Measurements from ENCODE around the gene TPPP. TPM values are rescaled to one million over a fixed set of nuclear protein-coding genes. Genes with fewer than 3 reads are reported as not detected.
"Not testable (repeated sequence)": the region's sequence is repeated elsewhere in the genome, so short reads cannot be mapped to it uniquely, and the experiment has no call there.

The TPPP gene
- polyA plus RNA-seq, 5 donors: 6.4 to 8.2 (median 6.9) TPM

- not testable (repeated sequence) for DNase-seq
These were observed 64.6 kb downstream of the TPPP start for GRCh38 chr5:628351-629205.

GRCh38 chr5:627840-628239 lies 65.3 kb downstream of the TPPP start:
- DNase-seq: no peak

- no peak for DNase-seq
These were observed 66.3 kb downstream of the TPPP start for GRCh38 chr5:626850-627249.

DNA sequence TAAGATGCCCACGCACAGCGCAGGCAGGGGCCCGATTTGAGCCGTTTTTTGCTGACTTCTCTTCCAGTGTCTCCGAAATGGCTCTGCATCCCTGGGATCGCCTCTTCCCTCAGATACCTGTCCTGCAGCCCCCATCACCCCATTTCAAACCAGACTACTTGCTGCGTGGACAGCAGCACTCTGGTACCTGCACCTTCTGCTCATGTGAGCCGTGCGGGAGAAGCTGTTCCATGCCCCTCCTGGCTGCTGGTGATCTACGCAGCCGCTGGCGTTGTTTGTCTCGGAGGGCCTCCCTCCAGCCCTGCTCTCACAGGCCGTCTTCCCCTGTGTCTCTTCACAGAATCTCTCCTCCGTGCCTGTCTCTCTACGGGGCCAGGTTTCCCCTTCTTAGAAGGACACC lies 67.6 kb downstream of the TPPP start:
- no peak for DNase-seq

GRCh38 chr5:624951-625230 lies 68.3 kb downstream of the TPPP start:
- no peak for DNase-seq

GRCh38 chr5:624118-624950 lies 68.8 kb downstream of the TPPP start:
- DNase-seq: no peak

DNA sequence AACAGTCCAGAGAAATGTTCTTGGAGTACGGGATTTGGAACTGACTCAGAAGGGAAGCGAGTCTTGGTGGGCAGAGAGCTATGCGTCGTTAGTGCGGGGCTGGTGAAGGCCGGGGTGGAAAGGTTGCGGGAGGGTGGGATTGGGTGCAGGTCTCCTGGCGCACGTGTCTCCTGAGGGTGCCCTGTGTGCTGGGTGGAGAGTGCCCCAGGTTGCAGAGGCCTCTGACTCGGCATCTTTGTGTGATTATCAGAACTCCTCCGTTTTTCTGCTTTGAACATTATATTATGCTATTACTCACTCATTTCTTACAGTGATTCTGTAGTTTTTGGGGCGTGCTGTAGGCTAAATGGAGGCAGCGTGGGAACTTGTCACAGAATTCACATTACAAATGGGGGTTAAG lies 69.6 kb downstream of the TPPP start:
- no peak for DNase-seq

DNA sequence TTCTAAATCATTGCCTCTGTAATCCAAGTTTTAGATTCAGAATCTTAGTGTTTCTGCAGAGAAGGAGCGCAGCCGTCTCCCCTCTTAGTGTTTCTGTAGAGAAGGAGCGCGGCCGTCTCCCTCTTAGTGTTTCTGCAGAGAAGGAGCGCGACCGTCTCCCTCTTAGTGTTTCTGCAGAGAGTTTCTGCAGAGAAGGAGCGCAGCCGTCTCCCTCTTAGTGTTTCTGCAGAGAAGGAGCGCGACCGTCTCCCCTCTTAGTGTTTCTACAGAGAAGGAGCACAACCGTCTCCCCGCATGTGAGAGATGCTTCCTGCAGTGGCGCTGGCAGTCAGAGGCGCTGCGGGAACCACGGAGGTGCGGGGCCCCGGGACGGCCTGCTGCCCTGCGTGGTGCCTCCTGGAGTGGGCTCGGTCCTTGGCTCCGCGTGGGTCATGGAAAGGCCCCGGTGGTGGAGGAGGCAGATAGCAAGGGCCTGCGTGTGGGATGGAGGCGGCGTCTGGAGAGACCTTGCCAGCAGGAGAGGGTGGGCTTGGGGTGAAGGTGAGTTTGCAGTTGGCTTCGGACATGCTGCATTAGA lies 70.1 kb downstream of the TPPP start:
- DNase-seq: no peak

GRCh38 chr5:622359-622758 lies 70.8 kb downstream of the TPPP start:
- DNase-seq: no peak

DNA sequence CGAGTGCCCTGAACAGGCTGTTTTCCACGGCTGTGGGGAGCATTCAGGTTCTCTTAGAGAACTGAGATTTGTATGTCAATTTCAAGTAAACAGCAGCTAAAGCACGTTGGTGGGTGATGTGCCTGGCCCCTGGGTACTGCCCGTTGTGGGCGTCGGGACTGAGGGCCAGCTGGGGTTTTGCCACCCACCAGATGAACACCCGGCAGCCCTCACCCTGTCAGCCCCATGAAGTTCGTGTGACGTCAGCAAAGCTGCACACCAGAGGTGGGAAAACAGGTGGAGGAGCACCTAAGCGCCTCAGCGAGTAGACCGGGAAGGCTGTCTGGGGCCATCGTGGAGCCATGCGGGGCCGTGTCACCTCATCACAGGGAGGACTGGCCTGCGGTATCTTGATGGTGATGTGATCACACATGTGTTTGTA lies 71.8 kb downstream of the TPPP start:
- DNase-seq: no peak

DNA sequence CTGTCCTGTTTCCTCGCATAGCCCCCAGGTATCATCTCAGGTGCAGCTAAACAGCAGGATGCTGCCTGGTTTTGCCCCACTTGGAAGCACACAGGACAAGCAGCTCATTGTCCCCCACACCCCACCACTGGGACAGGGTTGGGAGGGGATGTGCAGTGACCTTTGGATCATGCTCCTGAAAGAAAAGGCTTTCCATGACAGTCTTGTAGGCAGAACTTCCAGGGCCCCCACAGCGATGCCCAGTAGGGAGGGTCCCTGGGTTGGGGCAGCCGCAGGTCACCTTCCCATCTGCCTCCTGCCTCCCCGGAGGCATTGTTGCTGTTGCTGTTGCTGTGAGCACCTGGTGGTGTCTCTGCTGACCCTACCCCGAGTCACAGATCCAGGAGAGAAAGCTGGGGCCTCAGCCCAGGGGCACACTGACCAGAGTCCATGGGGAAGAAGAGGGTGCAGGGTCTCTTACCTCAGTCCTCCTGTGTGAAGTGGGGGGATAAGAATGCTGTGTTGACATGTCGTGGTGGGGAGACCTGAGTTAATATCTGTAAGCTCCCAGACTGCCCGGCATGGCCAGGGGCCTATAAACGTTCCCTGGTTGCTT lies 72.5 kb downstream of the TPPP start:
- no peak for DNase-seq

DNA sequence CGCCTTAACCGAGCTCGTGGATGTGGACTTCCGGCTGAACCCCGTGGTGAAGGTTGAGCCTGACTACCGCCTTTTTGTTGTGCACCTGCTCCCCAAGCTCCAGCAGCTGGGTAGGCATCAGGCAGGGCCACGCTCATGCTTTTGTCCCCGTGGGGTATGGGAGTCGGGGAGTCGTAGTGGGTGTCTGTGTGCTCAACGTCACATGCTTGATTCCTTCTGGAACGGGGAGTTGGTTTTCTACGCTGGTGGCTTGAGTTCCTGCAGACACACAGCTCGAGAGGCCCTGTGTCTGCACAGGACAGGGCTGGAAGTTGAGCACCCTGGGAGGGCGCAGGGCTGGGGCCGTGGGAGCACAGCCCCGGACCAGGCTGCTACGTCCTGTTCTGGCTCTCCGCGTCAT lies 73.0 kb downstream of the TPPP start:
- DNase-seq: no peak

- no peak for DNase-seq
These were observed 73.7 kb downstream of the TPPP start for GRCh38 chr5:619444-619843.

DNA sequence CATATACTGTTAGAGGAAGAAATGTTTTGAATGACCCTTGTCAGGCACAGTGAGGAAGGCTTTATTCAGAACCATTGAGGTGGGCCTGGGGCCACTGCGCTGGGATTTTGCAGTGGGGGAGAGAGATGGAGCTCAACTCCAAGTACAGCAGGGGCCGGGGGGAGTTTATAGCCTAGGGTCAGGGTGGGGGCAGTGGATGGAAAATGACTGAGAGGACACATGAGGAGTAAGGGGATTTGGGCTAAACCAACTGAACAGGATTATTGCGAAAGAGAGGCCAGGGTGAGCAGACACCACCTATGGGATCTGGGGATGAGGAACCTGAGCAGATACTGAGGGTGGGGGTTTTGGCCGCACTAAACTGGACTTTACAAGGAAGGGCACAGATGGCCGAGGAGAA lies 74.7 kb downstream of the TPPP start:
- DNase-seq: no peak

DNA sequence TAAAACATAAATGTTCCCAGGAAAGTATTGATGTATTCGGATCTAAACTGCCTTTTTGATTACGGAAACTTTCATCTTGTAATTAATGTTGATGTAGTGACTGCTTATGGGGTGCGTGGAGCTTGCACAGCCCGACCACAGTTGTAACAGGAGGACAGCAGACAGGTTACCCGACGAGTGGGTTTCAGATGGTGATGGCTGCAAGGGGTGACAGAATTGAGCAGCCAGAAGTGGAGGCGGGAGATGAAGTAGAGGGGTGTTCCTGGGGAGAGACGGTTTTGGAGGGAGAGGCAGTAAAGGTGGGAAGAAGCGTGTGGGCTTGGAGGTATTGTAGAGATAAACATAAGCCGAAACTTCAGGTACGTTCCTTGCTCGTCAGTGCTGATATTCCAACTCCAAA lies 75.3 kb downstream of the TPPP start:
- DNase-seq: no peak

DNA sequence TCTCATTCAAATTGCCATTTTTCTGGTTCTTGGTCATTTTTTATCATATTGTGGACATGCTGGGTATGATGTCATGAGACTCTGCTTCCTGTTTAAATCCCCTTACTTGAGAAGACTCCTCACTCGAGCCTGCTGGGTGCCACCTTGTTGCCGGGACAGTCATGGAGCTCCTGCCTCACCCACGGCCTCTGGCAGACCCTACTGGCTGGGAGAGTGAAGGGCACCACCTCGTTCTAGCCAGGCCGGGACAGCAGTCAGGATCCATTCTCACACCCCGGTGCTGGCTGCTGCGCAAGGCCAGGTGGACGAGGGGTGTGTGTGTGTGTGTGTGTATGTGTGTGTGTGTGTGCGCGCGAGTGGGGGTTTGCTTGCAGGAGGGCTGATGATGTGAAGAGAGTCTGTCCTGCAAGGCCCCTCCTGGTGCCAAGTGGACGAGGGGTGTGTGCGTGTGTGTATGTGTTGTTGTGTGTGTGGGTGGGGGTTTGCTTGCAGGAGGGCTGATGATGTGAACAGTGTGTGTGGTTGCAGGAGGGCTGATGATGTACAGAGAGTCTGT lies 76.6 kb downstream of the TPPP start:
- DNase-seq: no peak

- no peak for DNase-seq
These were observed 80.4 kb downstream of the TPPP start for GRCh38 chr5:612498-613424.

DNA sequence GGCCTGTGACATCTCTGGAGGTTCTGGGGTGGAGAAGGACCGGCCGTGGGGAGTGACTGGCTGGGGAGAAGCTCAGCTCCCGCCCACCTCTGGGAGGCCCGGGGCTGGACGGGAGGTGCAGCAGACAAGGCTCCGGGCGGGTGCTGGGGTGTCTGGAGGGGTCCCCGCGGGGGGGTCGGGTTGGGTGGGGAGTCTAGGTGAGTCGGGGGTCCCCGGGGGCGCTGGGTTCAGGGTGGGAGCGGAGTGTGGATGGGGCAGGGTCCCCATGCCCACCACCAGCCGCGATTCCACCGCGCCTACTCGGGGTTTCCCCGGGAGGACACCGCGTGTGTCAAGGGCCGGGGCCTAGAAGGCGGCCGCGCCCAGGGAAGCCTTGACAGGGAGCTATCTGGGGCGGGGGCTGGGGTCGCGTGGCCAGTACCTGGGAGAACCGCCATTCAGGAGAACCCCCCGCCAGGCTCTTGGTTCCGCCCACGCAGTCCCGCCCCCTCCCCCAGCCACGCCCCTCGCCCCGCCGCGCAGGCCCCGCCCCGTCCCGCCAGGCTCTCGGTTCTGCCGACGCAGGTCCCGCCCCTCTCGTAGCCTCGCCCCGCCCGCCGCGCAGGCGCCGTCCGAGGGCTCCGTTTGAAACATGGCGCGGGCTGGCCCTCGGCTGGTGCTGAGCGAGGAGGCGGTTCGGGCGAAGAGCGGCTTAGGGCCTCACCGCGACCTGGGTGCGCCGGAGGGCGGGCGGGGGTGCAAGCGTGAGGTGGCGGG lies 81.2 kb downstream of the TPPP start, which contains the start of gene CEP72:
CEP72 (plus strand) TSS at position 610 of the 756 bp plus-strand sequence; CDS start at position 632, 22 bp downstream.
- peak; percentile 82 to 85 for DNase-seq

DNA sequence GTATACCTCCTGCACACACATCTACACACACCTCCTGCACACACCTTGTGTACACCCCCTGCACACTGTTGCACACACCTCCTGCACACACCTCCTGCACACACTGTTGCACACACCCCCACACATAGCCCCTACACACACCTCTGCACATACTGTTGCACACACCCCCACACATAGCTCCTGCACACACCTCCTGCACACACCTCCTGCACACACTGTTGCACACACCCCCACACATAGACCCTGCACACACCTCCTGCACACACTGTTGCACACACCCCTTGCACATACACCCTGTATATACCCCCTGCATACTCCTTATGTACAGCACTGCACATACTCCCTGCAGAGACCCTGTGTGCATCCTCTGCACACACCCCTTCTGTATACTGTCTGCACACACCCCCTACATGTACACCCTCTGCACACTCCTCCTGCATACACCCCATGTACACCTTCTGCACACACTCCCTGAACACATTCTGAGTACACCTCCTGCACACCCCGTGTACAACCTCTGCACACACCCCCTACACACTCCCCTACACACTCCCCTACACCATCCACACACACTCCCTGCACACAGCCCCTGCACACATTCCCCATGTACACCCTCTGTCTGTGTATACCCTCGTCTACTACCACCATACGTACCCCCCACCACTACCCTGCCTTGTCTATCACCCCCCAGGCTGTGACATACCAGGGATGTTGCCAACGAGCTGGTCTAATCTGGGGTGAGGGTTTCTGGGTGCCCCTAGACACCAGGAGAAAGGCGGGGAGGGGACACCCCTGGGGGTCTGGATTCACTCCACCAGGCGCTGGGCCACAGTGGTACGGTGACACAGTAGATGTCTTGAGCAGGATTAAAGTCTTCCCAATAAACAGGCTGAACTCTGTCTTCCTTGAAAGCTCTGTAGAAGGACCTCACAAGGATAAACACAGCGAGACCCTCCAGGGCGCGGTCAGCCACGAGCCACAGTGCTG lies 82.1 kb downstream of the TPPP start:
- DNase-seq: no peak
